HL-60 (cell line): ENCODE data around the gene DIAPH3.

ENCODE experiments used
- DNase-seq, 2 experiments: peaks; one replicate each; pipeline ENCODE4 v3.0.0-alpha.2; 2010 to 2020; ENCODE audit warnings: low read depth in 1 of 2, low spot score in 1 of 2
- H3K27ac ChIP-seq: fragments of 250-450 bp; sonication (Bioruptor Pico); replicated peaks from 2 replicates; pipeline ENCODE4 v1.5.1; 2020; ENCODE audit warnings: mild to moderate bottlenecking, moderate library complexity
- H3K27me3 ChIP-seq: fragments of 250-450 bp; sonication (Bioruptor Pico); 2 replicates; pipeline ENCODE4 v1.5.1; 2021; ENCODE audit warnings: mild to moderate bottlenecking, moderate library complexity; ENCODE audit not compliant: insufficient read depth, poor library complexity, severe bottlenecking
- H3K4me3 ChIP-seq: replicated peaks from 2 replicates; pipeline ENCODE4 v1.5.1; 2011; ENCODE audit warnings: mild to moderate bottlenecking, control low read depth, low read length; ENCODE audit not compliant: insufficient read depth
- GABPA ChIP-seq: IDR thresholded peaks from 2 replicates; pipeline ENCODE4 v1.6.1; 2012; ENCODE audit warnings: low read depth
- POLR2AphosphoS5 ChIP-seq: IDR thresholded peaks from 2 replicates; pipeline ENCODE4 v1.6.1; 2012; ENCODE audit warnings: low read depth
- SPI1 ChIP-seq: IDR thresholded peaks from 2 replicates; pipeline ENCODE4 v1.6.1; 2012; ENCODE audit warnings: low read depth, mild to moderate bottlenecking, borderline replicate concordance
- TF ChIP-seq, protein P1 (sequence below): IDR thresholded peaks from one replicate; pipeline ENCODE4 v1.5.1; 2011; ENCODE audit warnings: low read length, control low read depth, inconsistent platforms; ENCODE audit not compliant: insufficient read depth
- TF ChIP-seq, protein P2 (sequence below): IDR thresholded peaks from 2 replicates; pipeline ENCODE4 v1.6.1; 2012; ENCODE audit warnings: low read depth; ENCODE audit not compliant: insufficient replicate concordance

Gene DIAPH3

DNA sequence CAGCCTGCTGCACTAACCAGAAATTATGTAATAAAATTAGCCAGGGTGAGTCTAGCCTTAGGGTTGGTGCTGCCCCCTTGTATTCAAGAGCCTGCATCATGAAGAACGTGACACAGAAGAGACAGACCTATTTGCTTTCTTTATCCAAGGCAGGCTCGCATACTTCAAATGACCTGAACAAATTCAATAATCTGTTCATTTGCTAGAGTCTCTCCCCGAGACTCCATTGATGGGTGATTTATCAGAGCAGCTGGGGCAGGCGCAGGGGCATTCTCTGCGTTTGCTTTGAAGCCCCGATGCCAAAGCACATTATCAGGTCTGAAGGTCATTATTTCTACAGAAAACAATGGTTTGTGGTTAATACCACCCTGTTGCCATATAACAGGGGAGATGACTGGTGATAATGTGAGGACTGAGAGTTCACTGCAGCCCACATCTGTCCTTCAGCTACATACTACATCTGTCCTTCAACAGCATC lies 520.3 kb downstream of the DIAPH3 start:
- no peak for TF ChIP-seq GABPA
- no peak for TF ChIP-seq SPI1
- TF ChIP-seq POLR2AphosphoS5: no peak
- TF ChIP-seq, protein P1, sequence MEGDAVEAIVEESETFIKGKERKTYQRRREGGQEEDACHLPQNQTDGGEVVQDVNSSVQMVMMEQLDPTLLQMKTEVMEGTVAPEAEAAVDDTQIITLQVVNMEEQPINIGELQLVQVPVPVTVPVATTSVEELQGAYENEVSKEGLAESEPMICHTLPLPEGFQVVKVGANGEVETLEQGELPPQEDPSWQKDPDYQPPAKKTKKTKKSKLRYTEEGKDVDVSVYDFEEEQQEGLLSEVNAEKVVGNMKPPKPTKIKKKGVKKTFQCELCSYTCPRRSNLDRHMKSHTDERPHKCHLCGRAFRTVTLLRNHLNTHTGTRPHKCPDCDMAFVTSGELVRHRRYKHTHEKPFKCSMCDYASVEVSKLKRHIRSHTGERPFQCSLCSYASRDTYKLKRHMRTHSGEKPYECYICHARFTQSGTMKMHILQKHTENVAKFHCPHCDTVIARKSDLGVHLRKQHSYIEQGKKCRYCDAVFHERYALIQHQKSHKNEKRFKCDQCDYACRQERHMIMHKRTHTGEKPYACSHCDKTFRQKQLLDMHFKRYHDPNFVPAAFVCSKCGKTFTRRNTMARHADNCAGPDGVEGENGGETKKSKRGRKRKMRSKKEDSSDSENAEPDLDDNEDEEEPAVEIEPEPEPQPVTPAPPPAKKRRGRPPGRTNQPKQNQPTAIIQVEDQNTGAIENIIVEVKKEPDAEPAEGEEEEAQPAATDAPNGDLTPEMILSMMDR: no peak
- TF ChIP-seq, protein P2, sequence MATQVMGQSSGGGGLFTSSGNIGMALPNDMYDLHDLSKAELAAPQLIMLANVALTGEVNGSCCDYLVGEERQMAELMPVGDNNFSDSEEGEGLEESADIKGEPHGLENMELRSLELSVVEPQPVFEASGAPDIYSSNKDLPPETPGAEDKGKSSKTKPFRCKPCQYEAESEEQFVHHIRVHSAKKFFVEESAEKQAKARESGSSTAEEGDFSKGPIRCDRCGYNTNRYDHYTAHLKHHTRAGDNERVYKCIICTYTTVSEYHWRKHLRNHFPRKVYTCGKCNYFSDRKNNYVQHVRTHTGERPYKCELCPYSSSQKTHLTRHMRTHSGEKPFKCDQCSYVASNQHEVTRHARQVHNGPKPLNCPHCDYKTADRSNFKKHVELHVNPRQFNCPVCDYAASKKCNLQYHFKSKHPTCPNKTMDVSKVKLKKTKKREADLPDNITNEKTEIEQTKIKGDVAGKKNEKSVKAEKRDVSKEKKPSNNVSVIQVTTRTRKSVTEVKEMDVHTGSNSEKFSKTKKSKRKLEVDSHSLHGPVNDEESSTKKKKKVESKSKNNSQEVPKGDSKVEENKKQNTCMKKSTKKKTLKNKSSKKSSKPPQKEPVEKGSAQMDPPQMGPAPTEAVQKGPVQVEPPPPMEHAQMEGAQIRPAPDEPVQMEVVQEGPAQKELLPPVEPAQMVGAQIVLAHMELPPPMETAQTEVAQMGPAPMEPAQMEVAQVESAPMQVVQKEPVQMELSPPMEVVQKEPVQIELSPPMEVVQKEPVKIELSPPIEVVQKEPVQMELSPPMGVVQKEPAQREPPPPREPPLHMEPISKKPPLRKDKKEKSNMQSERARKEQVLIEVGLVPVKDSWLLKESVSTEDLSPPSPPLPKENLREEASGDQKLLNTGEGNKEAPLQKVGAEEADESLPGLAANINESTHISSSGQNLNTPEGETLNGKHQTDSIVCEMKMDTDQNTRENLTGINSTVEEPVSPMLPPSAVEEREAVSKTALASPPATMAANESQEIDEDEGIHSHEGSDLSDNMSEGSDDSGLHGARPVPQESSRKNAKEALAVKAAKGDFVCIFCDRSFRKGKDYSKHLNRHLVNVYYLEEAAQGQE: no peak

DNA sequence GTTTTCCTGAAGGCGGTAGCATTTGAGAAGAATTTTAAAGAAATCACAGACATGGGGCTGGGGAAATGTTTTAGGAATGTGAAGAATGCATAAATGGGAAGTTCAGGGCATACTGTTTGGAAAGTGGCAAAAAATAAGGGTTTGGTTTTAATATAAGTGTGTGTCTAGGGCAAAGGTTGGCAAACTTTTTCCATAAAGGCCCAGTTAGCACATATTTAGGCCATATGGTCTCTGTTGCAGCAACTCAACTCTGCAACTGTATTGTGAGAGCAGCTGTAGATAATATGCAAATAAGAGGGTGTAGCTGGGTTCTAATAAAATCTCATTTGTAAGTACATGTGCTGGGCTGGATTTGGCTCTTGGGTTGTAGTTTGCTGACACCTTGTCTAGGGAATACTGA lies 521.9 kb downstream of the DIAPH3 start:
- Histone ChIP-seq H3K4me3 (no peak overlapping the region), H3K27ac (no peak overlapping the region), H3K27me3 (peaks cover 2% of the 10 kb centered on the region)
- no peak for DNase-seq
- no peak for TF ChIP-seq SPI1
- TF ChIP-seq, protein P1: no peak
- no peak for TF ChIP-seq GABPA
- TF ChIP-seq POLR2AphosphoS5: no peak
- TF ChIP-seq, protein P2: no peak

More for the DNA sequence above, 520.3 kb downstream of the DIAPH3 start:
- no peak for DNase-seq
- Histone ChIP-seq H3K27me3 (peaks cover 2% of the 10 kb centered on the region), H3K4me3 (no peak overlapping the region), H3K27ac (no peak overlapping the region)

- no peak for TF ChIP-seq POLR2AphosphoS5
- TF ChIP-seq SPI1: no peak
- no peak for TF ChIP-seq GABPA
- TF ChIP-seq, protein P1: no peak
- TF ChIP-seq, protein P2: no peak
Observed at GRCh38 chr13:59641261-59641660, 522.5 kb downstream of the DIAPH3 start.

More at GRCh38 chr13:59641261-59641660, 522.5 kb downstream of the DIAPH3 start:
- no peak overlapping the region for H3K4me3 ChIP-seq
- peaks cover 2% of the 10 kb centered on the region for H3K27me3 ChIP-seq
- no peak for DNase-seq
- no peak overlapping the region for H3K27ac ChIP-seq
